ENCODE results near the gene MON1B.

- TF ChIP-seq CTCF (conservative IDR thresholded peaks at IDR 0.05; ENCODE audit: low read depth, low read length) (no peak), ELK1 (IDR thresholded peaks at IDR 0.05; ENCODE audit: borderline replicate concordance, low read depth, low read length) (no peak), USF2 (IDR thresholded peaks at IDR 0.05; ENCODE audit: low read depth, low read length) (no peak), MAZ (IDR thresholded peaks at IDR 0.05; ENCODE audit: borderline replicate concordance, low read depth, low read length) (no peak), SMC3 (IDR thresholded peaks at IDR 0.05; ENCODE audit: low read depth, low read length) (no peak)
These were observed 17.4 kb downstream of the MON1B start for GRCh38 chr16:77208382-77208781.
